Measurements from ENCODE around the gene ROPN1L. TPM values are rescaled to one million over a fixed set of nuclear protein-coding genes. Genes with fewer than 3 reads are reported as not detected.

ROPN1L gene
- total and polyA plus RNA-seq, 2 of the 13 experiments (the other 11 are each of a cell fraction or from before 2014, with no cell fraction given) = not detected

GRCh38 chr5:10509575-10509974 is 67.9 kb downstream of the ROPN1L start:
- ATAC-seq (no peak), FAIRE-seq (no peak), DNase-seq (ENCODE audit: low spot score) (no peak)
- Histone ChIP-seq H3K4me2 (ENCODE audit: low read depth, low read length) (no peak overlapping the region), H3K9ac (ENCODE audit: insufficient read depth, low read depth, low read length) (no peak overlapping the region), H3K27ac (ENCODE audit: extremely low read length, insufficient read depth, low read length) (no peak overlapping the region), H3K27me3 (ENCODE audit: control insufficient read depth in 1 of 2, insufficient read depth in 2 of 2, low read length in 2 of 2) (peaks cover 0 to 10% of the 10 kb centered on the region in 2 experiments; a peak in 2 of 5 replicates), H3K79me2 (ENCODE audit: insufficient read depth, low read length) (no peaks in the 10 kb centered on the region), H3K4me1 (ENCODE audit: insufficient read depth, low read length) (no peaks in the 10 kb centered on the region), H2AFZ (ENCODE audit: low read length) (no peak overlapping the region), H3K4me3 (replicated peaks in 1 of 3; ENCODE audit: insufficient read depth in 1 of 3, low read depth in 2 of 3, low read length in 3 of 3) (no peak overlapping the region), H3K36me3 (replicated peaks in 1 of 2; ENCODE audit: control insufficient read depth in 1 of 2, insufficient read depth in 2 of 2, low read length in 2 of 2) (no peaks in the 10 kb centered on the region), H3K9me3 (ENCODE audit: low read length) (no peaks in the 10 kb centered on the region), H4K20me1 (ENCODE audit: insufficient read depth, low read length) (no peaks in the 10 kb centered on the region)
- TF ChIP-seq ZNF230 (CRISPR knock-in tag; IDR thresholded peaks at IDR 0.05) (no peak), ZBTB20 (CRISPR knock-in tag; IDR thresholded peaks at IDR 0.05; ENCODE audit: borderline replicate concordance, low read depth) (no peak), HNRNPLL (IDR thresholded peaks at IDR 0.05; ENCODE audit: low read depth, low read length, poor library complexity, severe bottlenecking) (no peak), ZNF17 (CRISPR knock-in tag; IDR thresholded peaks at IDR 0.05) (no peak), ARNT (IDR thresholded peaks at IDR 0.05) (no peak), ZNF350 (CRISPR knock-in tag; IDR thresholded peaks at IDR 0.05; ENCODE audit: borderline replicate concordance, low read depth) (no peak), AKAP8 (CRISPR knock-in tag; IDR thresholded peaks at IDR 0.05) (no peak)
- in situ Hi-C loops (cut with HindIII; ENCODE audit: extremely low pct_ligation_motif_present, low pct_unique_long_range_greater_than_20kb) (no loop called here), intact Hi-C loops (cut with micrococcal nuclease; ENCODE audit: unreplicated experiment) (no loop called here)
- CTCF ChIA-PET (ENCODE audit: low intra/inter-chr PET ratio, low total read pairs) = no interaction called here
- POLR2A ChIA-PET = no interaction called here
- 43% methylated on average over 9 of the region's 9 CpGs for WGBS (ENCODE audit: low lambda C conversion rate)
- BruUV-seq (replicated peaks) = no TSS peak

DNA sequence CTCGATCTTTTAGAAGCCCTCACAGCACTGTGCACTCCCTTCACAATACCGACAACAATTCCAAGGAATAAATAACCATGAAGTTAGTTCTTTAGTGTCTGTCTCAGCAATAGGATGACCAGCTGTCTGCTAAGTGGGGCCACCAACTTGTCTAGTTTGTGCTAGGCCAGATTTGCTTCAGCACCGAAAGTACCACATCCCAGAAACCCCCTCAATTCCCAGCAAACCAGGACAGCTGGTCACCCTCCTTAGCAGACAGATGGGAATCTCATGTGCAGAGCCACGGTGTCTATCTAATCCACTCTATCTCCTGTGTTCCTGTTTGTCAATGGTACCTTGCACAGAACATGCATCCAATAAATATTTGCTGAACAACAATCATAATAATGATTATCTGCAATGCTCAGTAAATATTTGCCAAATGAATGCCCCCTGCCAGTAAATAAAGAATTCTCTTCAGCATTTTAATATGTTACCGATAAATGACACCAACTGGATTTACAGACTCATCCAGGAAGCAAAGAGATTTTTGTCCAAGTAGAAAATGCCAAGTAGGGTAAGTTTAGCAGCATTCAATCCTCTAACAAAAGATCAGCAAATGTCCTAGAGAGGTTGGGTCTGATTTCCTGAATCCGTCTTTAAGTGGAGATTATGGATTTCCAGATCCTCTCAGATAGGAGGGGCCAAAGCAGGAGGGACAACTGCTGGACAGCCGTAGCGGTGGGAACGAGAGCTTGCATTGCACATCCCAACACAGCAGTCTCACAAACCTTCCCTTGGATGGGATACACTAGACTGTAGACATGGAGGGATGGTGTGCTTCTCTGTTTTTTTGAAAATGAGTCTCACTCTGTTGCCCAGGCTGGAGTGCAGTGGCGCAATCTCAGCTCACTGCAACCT is 70.3 kb downstream of the ROPN1L start:
- Histone ChIP-seq H3K4me2 (ENCODE audit: low read depth, low read length) (no peak overlapping the region), H3K79me2 (ENCODE audit: insufficient read depth, low read length) (no peaks in the 10 kb centered on the region), H3K27me3 (ENCODE audit: control insufficient read depth in 1 of 2, insufficient read depth in 2 of 2, low read length in 2 of 2) (peaks cover 0 to 10% of the 10 kb centered on the region in 2 experiments; a peak in 2 of 5 replicates), H3K36me3 (replicated peaks in 1 of 2; ENCODE audit: control insufficient read depth in 1 of 2, insufficient read depth in 2 of 2, low read length in 2 of 2) (no peaks in the 10 kb centered on the region), H2AFZ (ENCODE audit: low read length) (no peak overlapping the region), H3K4me3 (replicated peaks in 1 of 3; ENCODE audit: insufficient read depth in 1 of 3, low read depth in 2 of 3, low read length in 3 of 3) (no peak overlapping the region), H3K9ac (ENCODE audit: insufficient read depth, low read depth, low read length) (no peak overlapping the region), H3K27ac (ENCODE audit: extremely low read length, insufficient read depth, low read length) (no peak overlapping the region), H4K20me1 (ENCODE audit: insufficient read depth, low read length) (no peaks in the 10 kb centered on the region), H3K9me3 (ENCODE audit: low read length) (no peaks in the 10 kb centered on the region), H3K4me1 (ENCODE audit: insufficient read depth, low read length) (no peaks in the 10 kb centered on the region)
- CTCF ChIA-PET (ENCODE audit: low intra/inter-chr PET ratio, low total read pairs) = no interaction called here
- in situ Hi-C loops (cut with HindIII; ENCODE audit: extremely low pct_ligation_motif_present, low pct_unique_long_range_greater_than_20kb) = no loop called here
- DNase-seq (ENCODE audit: low spot score) (no peak), FAIRE-seq (no peak), ATAC-seq (no peak)
- 50% methylated on average over 6 of the region's 10 CpGs for WGBS (ENCODE audit: low lambda C conversion rate)
- POLR2A ChIA-PET = no interaction called here
- BruUV-seq (replicated peaks) = no TSS peak
- no peak for TF ChIP-seq MAFK (conservative IDR thresholded peaks at IDR 0.05 in 1 of 2, IDR thresholded peaks at IDR 0.05 in 1 of 2; ENCODE audit: low read length in 2 of 2)
- no peak for TF ChIP-seq ZNF350 (CRISPR knock-in tag; IDR thresholded peaks at IDR 0.05; ENCODE audit: borderline replicate concordance, low read depth)
- intact Hi-C loops (cut with micrococcal nuclease; ENCODE audit: unreplicated experiment) = no loop called here
